ENCODE data around the gene SNRNP48.

SNRNP48 gene

DNA sequence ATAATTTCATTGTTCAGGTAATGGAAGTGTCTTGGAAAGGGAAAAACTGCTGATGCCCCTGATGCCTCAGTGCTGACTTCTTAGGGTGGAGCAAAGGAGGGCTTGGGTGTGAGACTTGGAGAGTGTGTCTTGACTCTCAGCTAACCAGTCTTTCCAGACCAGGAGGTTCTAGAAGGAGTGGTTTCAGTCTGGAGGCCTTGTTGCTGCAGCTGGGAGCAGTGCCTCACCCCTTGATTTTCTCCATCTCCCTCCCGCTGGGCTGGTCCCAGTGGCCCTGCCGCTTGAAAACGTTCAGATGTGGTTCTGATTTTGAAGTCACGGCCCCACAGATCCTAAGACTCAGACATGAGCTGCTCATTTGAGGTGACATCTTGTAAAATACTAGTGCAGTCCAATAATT lies 43.1 kb upstream of the SNRNP48 start:
- H3K27ac ChIP-seq (ENCODE audit: extremely low read depth, low read depth, low read length), result no peak overlapping the region

DNA sequence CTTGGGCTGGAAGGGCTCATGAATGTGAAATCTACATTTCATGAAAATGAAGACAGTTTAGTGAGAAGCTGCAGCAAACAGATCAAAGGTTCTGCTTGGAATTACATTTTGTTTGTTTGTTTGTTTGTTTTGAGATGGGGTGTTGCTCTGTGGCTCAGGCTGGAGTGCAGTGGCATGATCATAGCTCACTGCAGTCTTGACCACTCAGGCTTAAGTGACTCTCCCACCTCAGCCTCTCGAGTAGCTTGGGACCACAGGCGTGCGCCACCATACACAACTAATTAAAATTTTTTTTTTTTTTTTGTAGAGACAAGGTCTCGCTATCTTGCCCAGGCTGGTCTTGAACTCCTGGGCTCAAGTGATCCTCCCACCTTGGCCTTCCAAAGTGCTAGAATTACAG lies 42.7 kb upstream of the SNRNP48 start:
- TF ChIP-seq FEZF1 (tag by site-specific recombination; IDR thresholded peaks at IDR 0.05) (no peak), WT1 (tag by site-specific recombination; IDR thresholded peaks at IDR 0.05) (no peak), ZNF114 (tag by site-specific recombination; IDR thresholded peaks at IDR 0.05) (no peak), GLIS2 (tag by site-specific recombination; IDR thresholded peaks at IDR 0.05) (no peak), ZNF133 (tag by site-specific recombination; IDR thresholded peaks at IDR 0.05) (no peak), ZNF654 (tag by site-specific recombination; IDR thresholded peaks at IDR 0.05; ENCODE audit: low read depth) (no peak)
- TF ChIP-seq, protein P1, sequence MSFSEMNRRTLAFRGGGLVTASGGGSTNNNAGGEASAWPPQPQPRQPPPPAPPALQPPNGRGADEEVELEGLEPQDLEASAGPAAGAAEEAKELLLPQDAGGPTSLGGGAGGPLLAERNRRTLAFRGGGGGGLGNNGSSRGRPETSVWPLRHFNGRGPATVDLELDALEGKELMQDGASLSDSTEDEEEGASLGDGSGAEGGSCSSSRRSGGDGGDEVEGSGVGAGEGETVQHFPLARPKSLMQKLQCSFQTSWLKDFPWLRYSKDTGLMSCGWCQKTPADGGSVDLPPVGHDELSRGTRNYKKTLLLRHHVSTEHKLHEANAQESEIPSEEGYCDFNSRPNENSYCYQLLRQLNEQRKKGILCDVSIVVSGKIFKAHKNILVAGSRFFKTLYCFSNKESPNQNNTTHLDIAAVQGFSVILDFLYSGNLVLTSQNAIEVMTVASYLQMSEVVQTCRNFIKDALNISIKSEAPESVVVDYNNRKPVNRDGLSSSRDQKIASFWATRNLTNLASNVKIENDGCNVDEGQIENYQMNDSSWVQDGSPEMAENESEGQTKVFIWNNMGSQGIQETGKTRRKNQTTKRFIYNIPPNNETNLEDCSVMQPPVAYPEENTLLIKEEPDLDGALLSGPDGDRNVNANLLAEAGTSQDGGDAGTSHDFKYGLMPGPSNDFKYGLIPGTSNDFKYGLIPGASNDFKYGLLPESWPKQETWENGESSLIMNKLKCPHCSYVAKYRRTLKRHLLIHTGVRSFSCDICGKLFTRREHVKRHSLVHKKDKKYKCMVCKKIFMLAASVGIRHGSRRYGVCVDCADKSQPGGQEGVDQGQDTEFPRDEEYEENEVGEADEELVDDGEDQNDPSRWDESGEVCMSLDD (tag by site-specific recombination; IDR thresholded peaks at IDR 0.05), result no peak
- TF ChIP-seq, protein P2, sequence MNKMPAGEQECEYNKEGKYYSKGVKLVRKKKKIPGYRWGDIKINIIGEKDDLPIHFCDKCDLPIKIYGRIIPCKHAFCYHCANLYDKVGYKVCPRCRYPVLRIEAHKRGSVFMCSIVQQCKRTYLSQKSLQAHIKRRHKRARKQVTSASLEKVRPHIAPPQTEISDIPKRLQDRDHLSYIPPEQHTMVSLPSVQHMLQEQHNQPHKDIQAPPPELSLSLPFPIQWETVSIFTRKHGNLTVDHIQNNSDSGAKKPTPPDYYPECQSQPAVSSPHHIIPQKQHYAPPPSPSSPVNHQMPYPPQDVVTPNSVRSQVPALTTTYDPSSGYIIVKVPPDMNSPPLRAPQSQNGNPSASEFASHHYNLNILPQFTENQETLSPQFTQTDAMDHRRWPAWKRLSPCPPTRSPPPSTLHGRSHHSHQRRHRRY (tag by site-specific recombination; IDR thresholded peaks at IDR 0.05), result no peak
- TF ChIP-seq, protein P3, sequence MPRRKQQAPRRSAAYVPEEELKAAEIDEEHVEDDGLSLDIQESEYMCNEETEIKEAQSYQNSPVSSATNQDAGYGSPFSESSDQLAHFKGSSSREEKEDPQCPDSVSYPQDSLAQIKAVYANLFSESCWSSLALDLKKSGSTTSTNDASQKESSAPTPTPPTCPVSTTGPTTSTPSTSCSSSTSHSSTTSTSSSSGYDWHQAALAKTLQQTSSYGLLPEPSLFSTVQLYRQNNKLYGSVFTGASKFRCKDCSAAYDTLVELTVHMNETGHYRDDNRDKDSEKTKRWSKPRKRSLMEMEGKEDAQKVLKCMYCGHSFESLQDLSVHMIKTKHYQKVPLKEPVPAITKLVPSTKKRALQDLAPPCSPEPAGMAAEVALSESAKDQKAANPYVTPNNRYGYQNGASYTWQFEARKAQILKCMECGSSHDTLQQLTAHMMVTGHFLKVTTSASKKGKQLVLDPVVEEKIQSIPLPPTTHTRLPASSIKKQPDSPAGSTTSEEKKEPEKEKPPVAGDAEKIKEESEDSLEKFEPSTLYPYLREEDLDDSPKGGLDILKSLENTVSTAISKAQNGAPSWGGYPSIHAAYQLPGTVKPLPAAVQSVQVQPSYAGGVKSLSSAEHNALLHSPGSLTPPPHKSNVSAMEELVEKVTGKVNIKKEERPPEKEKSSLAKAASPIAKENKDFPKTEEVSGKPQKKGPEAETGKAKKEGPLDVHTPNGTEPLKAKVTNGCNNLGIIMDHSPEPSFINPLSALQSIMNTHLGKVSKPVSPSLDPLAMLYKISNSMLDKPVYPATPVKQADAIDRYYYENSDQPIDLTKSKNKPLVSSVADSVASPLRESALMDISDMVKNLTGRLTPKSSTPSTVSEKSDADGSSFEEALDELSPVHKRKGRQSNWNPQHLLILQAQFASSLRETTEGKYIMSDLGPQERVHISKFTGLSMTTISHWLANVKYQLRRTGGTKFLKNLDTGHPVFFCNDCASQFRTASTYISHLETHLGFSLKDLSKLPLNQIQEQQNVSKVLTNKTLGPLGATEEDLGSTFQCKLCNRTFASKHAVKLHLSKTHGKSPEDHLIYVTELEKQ (tag by site-specific recombination; IDR thresholded peaks at IDR 0.05; ENCODE audit: borderline replicate concordance), result no peak
- TF ChIP-seq, protein P4, sequence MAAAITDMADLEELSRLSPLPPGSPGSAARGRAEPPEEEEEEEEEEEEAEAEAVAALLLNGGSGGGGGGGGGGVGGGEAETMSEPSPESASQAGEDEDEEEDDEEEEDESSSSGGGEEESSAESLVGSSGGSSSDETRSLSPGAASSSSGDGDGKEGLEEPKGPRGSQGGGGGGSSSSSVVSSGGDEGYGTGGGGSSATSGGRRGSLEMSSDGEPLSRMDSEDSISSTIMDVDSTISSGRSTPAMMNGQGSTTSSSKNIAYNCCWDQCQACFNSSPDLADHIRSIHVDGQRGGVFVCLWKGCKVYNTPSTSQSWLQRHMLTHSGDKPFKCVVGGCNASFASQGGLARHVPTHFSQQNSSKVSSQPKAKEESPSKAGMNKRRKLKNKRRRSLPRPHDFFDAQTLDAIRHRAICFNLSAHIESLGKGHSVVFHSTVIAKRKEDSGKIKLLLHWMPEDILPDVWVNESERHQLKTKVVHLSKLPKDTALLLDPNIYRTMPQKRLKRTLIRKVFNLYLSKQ (tag by site-specific recombination; IDR thresholded peaks at IDR 0.05; ENCODE audit: borderline replicate concordance), result no peak
- no peak overlapping the region for H3K4me3 ChIP-seq (ENCODE audit: low read depth, low read length)
- ChIA-PET POLR2A (interaction anchor here (0.7 kb wide), 1 partner anchor 42 kb away, joined by 3 read pairs; the partner anchor contains the start of gene SNRNP48), CTCF (no interaction called here)
- H3K9me3 ChIP-seq (ENCODE audit: control insufficient read depth, insufficient read depth, low read depth, low read length), result no peaks in the 10 kb centered on the region
- H3K4me1 ChIP-seq (ENCODE audit: control insufficient read depth, insufficient read depth, low read length), result peaks cover 36% of the 10 kb centered on the region
- H3K27ac ChIP-seq (ENCODE audit: extremely low read depth, low read depth, low read length), result no peak overlapping the region
- no peaks in the 10 kb centered on the region; a peak in 1 of 3 replicates for H3K36me3 ChIP-seq (ENCODE audit: control insufficient read depth in 2 of 2, insufficient read depth in 1 of 2, low read length in 2 of 2)

More for the DNA sequence above, 43.1 kb upstream of the SNRNP48 start:
- TF ChIP-seq ZNF843 (tag by site-specific recombination; IDR thresholded peaks at IDR 0.05) (no peak), ZNF624 (tag by site-specific recombination; IDR thresholded peaks at IDR 0.05) (no peak), ZNF791 (tag by site-specific recombination; IDR thresholded peaks at IDR 0.05) (no peak), ZNF501 (tag by site-specific recombination; IDR thresholded peaks at IDR 0.05) (no peak), ZNF658 (tag by site-specific recombination; IDR thresholded peaks at IDR 0.05) (no peak), OVOL3 (tag by site-specific recombination; IDR thresholded peaks at IDR 0.05) (no peak), KLF10 (tag by site-specific recombination; IDR thresholded peaks at IDR 0.05) (no peak), KLF9 (tag by site-specific recombination; IDR thresholded peaks at IDR 0.05; ENCODE audit: low read depth) (no peak), ZFP3 (tag by site-specific recombination; IDR thresholded peaks at IDR 0.05; ENCODE audit: low read depth) (no peak), ZNF19 (tag by site-specific recombination; IDR thresholded peaks at IDR 0.05; ENCODE audit: low read depth) (no peak), HOXD13 (CRISPR knock-in tag; IDR thresholded peaks at IDR 0.05; ENCODE audit: borderline replicate concordance) (no peak), ZNF133 (tag by site-specific recombination; IDR thresholded peaks at IDR 0.05) (no peak), ZNF214 (tag by site-specific recombination; IDR thresholded peaks at IDR 0.05; ENCODE audit: borderline replicate concordance) (no peak), GLI2 (tag by site-specific recombination; IDR thresholded peaks at IDR 0.05; ENCODE audit: borderline replicate concordance, low read depth) (no peak)
- TF ChIP-seq, protein P5, sequence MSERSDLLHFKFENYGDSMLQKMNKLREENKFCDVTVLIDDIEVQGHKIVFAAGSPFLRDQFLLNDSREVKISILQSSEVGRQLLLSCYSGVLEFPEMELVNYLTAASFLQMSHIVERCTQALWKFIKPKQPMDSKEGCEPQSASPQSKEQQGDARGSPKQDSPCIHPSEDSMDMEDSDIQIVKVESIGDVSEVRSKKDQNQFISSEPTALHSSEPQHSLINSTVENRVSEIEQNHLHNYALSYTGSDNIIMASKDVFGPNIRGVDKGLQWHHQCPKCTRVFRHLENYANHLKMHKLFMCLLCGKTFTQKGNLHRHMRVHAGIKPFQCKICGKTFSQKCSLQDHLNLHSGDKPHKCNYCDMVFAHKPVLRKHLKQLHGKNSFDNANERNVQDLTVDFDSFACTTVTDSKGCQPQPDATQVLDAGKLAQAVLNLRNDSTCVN (tag by site-specific recombination; optimal IDR thresholded peaks at IDR 0.05), result no peak
- TF ChIP-seq, protein P6, sequence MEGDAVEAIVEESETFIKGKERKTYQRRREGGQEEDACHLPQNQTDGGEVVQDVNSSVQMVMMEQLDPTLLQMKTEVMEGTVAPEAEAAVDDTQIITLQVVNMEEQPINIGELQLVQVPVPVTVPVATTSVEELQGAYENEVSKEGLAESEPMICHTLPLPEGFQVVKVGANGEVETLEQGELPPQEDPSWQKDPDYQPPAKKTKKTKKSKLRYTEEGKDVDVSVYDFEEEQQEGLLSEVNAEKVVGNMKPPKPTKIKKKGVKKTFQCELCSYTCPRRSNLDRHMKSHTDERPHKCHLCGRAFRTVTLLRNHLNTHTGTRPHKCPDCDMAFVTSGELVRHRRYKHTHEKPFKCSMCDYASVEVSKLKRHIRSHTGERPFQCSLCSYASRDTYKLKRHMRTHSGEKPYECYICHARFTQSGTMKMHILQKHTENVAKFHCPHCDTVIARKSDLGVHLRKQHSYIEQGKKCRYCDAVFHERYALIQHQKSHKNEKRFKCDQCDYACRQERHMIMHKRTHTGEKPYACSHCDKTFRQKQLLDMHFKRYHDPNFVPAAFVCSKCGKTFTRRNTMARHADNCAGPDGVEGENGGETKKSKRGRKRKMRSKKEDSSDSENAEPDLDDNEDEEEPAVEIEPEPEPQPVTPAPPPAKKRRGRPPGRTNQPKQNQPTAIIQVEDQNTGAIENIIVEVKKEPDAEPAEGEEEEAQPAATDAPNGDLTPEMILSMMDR (tag by site-specific recombination; IDR thresholded peaks at IDR 0.05), result no peak
- POLR2A ChIA-PET, result interaction anchor here (0.7 kb wide), 1 partner anchor 43 kb away, joined by 3 read pairs; the partner anchor contains the start of gene SNRNP48
- H3K9me3 ChIP-seq (ENCODE audit: control insufficient read depth, insufficient read depth, low read depth, low read length), result no peaks in the 10 kb centered on the region
- H3K36me3 ChIP-seq (ENCODE audit: control insufficient read depth in 2 of 2, insufficient read depth in 1 of 2, low read length in 2 of 2), result no peaks in the 10 kb centered on the region; a peak in 1 of 3 replicates
- no peak overlapping the region for H3K4me3 ChIP-seq (ENCODE audit: low read depth, low read length)
- CTCF ChIA-PET, result interaction anchor here (1.8 kb wide), 1 partner anchor 122 kb away, joined by 5 read pairs; no protein-coding TSS in a partner anchor
- H3K4me1 ChIP-seq (ENCODE audit: control insufficient read depth, insufficient read depth, low read length), result peaks cover 36% of the 10 kb centered on the region
